K562 (cell line): ENCODE data around the gene TSEN34. TPM values are rescaled to one million over a fixed set of nuclear protein-coding genes. Genes with fewer than 3 reads are reported as not detected.

Experiments
- BCL6 ChIP-seq: fragments of 250-450 bp; sonication (Bioruptor Pico); IDR thresholded peaks from 2 replicates; pipeline ENCODE4 v1.4.0; 2020
- CTBP1 ChIP-seq: fragments of 450-650 bp; IDR thresholded peaks from 2 replicates; pipeline ENCODE4 v1.6.1; 2016; ENCODE audit warnings: borderline replicate concordance
- JUND ChIP-seq, 2 experiments: IDR thresholded peaks; 2 replicates in 1 of 2; 3 replicates in 1 of 2; pipeline ENCODE4 v1.6.1; 2011; ENCODE audit warnings: borderline replicate concordance in 2 of 2, low read depth in 2 of 2, low read length in 2 of 2, improper control_type of control experiment in 1 of 2, missing biosample characterization in 1 of 2, missing genetic modification characterization in 1 of 2, missing genetic modification reagents in 1 of 2
- RAD21 ChIP-seq, 2 experiments: fragments of 250-450 bp in 1 of 2; fragments of 450-650 bp in 1 of 2; sonication (Bioruptor Pico) in 1 of 2; formaldehyde crosslinking in 1 of 2; IDR thresholded peaks in 1 of 2; conservative IDR thresholded peaks in 1 of 2; 2 replicates each; pipeline versions ENCODE4 v1.4.0 to v1.8.0; 2020 to 2022; ENCODE audit warnings: mild to moderate bottlenecking in 2 of 2, moderate library complexity in 1 of 2
- SMC3 ChIP-seq: conservative IDR thresholded peaks from 2 replicates; pipeline ENCODE4 v1.6.1; 2011; ENCODE audit warnings: low read depth, low read length, improper control_type of control experiment; ENCODE audit not compliant: insufficient read depth
- SNRNP70 ChIP-seq: fragments of 200-400 bp; formaldehyde crosslinking; optimal IDR thresholded peaks from 2 replicates; pipeline ENCODE3; 2017; ENCODE audit warnings: low read depth, low read length
- TEAD1 ChIP-seq, 2 experiments: fragments of 450-650 bp in 1 of 2; sonication (generic) in 1 of 2; formaldehyde crosslinking; IDR thresholded peaks; 2 replicates each; pipeline versions ENCODE4 v1.4.0 to v1.8.0; 2020 to 2022; ENCODE audit warnings: mild to moderate bottlenecking in 2 of 2, missing genetic modification reagents in 1 of 2
- THRAP3 ChIP-seq: fragments of 450-650 bp; IDR thresholded peaks from 2 replicates; pipeline ENCODE4 v1.6.1; 2016; ENCODE audit warnings: mild to moderate bottlenecking, inconsistent platforms, borderline replicate concordance
- polyA plus RNA-seq, 8 experiments: library from polyadenylated mRNA; depleted of rRNA in 4 of 8; stranded (reverse) in 5 of 8; unstranded in 3 of 8; fragments of >200 nt; fragmentation: Nextera tagmentation in 2 of 8; fragmentation: Illumina TruSeq in 1 of 8; extraction: Ambion mirVana in 2 of 8; extraction: Trizol in 1 of 8; gene quantifications; 2 replicates each; pipeline versions ENCODE4 v1.2.1 to v1.2.3, GENCODE V29; 2011 to 2014; ENCODE audit warnings: inconsistent platforms in 1 of 8, missing spikeins in 1 of 8
- total RNA-seq, 7 experiments: library from RNA; depleted of rRNA in 6 of 7; stranded (reverse); fragments of >200 nt in 6 of 7; fragmentation: Illumina TruSeq in 2 of 7; extraction: Trizol in 2 of 7; gene quantifications; 2 replicates each; pipeline versions ENCODE4 v1.2.1 to v1.2.3, GENCODE V29; 2011 to 2021; ENCODE audit warnings: low replicate concordance in 1 of 7
- TF ChIP-seq, protein P1 (sequence below): fragments of 450-650 bp; formaldehyde crosslinking; IDR thresholded peaks from 2 replicates; pipeline ENCODE4 v1.4.0; 2020; ENCODE audit warnings: mild to moderate bottlenecking, moderate library complexity
- TF ChIP-seq, protein P2 (sequence below), 2 experiments: fragments of 450-650 bp; IDR thresholded peaks; 2 replicates each; pipeline ENCODE4 v1.6.1; 2016
- TF ChIP-seq, protein P3 (sequence below): fragments of 450-650 bp; IDR thresholded peaks from 2 replicates; pipeline ENCODE4 v1.6.1; 2018; ENCODE audit warnings: mild to moderate bottlenecking, low read depth; ENCODE audit not compliant: partially characterized antibody
- TF ChIP-seq, protein P4 (sequence below), 2 experiments: fragments of 450-650 bp; formaldehyde crosslinking in 1 of 2; IDR thresholded peaks; 2 replicates each; pipeline versions ENCODE4 v1.4.0 to v1.6.1; 2014 to 2020; ENCODE audit warnings: mild to moderate bottlenecking in 2 of 2, borderline replicate concordance in 1 of 2, low read depth in 1 of 2

The TSEN34 gene
- total and polyA plus RNA-seq, 9 of the 15 experiments (the other 6 are each of a cell fraction or from before 2014, with no cell fraction given), result 3.1 to 57.6 (median 29.5) TPM

DNA sequence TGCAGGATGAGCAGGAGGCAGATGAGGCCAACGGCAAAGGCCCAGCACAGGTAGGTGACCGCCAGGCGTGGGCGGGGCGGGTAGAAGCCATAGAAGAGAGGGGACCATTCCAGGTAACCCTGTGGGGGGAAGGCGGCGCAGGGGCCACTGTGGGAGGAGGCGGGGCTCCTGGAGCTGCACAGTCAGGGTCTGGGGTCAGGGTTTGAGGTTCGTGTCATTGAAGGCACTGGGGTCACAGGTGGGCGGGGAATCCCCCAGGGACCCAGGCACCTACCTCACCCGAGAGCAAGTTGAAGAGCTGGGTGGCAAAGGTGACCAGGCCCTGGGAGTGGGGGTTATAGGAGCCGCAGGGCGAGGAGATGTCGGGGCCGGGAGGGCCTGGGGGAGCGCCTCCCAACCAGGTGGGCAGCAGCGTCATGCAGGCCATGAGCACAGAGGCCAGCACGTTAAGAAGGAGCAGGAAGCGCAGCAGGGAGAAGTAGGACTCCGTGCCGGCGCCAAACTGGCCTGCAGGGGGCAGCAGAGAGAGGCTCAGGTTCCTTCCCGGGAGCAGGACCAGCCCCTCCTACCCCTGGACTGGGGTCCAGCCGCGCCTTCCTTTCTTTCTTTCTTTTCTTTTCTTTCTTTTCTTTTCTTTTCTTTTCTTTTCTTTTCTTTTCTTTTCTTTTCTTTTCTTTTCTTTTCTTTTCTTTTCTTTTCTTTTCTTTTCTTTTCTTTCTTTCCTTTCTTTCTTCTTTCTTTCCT is 22.8 kb upstream of the TSEN34 start (continued):
- TF ChIP-seq, protein P1, sequence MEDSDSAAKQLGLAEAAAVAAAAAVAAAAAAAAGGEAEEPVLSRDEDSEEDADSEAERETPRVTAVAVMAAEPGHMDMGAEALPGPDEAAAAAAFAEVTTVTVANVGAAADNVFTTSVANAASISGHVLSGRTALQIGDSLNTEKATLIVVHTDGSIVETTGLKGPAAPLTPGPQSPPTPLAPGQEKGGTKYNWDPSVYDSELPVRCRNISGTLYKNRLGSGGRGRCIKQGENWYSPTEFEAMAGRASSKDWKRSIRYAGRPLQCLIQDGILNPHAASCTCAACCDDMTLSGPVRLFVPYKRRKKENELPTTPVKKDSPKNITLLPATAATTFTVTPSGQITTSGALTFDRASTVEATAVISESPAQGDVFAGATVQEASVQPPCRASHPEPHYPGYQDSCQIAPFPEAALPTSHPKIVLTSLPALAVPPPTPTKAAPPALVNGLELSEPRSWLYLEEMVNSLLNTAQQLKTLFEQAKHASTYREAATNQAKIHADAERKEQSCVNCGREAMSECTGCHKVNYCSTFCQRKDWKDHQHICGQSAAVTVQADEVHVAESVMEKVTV (CRISPR knock-in tag), result 0 out of 2 replicates have a peak, but pooled peaks have one; percentile 19
- TF ChIP-seq CTBP1, result 0 out of 2 replicates have a peak, but pooled peaks have one; percentile 15
- TF ChIP-seq, protein P2, sequence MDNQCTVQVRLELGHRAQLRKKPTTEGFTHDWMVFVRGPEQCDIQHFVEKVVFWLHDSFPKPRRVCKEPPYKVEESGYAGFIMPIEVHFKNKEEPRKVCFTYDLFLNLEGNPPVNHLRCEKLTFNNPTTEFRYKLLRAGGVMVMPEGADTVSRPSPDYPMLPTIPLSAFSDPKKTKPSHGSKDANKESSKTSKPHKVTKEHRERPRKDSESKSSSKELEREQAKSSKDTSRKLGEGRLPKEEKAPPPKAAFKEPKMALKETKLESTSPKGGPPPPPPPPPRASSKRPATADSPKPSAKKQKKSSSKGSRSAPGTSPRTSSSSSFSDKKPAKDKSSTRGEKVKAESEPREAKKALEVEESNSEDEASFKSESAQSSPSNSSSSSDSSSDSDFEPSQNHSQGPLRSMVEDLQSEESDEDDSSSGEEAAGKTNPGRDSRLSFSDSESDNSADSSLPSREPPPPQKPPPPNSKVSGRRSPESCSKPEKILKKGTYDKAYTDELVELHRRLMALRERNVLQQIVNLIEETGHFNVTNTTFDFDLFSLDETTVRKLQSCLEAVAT (IDR thresholded peaks at IDR 0.05), result no peak
- TF ChIP-seq, protein P3, sequence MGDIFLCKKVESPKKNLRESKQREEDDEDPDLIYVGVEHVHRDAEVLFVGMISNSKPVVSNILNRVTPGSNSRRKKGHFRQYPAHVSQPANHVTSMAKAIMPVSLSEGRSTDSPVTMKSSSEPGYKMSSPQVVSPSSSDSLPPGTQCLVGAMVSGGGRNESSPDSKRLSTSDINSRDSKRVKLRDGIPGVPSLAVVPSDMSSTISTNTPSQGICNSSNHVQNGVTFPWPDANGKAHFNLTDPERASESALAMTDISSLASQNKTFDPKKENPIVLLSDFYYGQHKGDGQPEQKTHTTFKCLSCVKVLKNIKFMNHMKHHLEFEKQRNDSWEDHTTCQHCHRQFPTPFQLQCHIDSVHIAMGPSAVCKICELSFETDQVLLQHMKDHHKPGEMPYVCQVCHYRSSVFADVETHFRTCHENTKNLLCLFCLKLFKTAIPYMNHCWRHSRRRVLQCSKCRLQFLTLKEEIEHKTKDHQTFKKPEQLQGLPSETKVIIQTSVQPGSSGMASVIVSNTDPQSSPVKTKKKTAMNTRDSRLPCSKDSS, result no peak
- TF ChIP-seq TEAD1 (CRISPR knock-in tag; IDR thresholded peaks at IDR 0.05), result peak in 1 of 2 experiments; percentile 18; a peak in 1 of 4 replicates
- TF ChIP-seq RAD21 (CRISPR knock-in tag; conservative IDR thresholded peaks at IDR 0.05 in 1 of 2, IDR thresholded peaks at IDR 0.05 in 1 of 2), result peak; percentile 56 to 83
- no peak for TF ChIP-seq THRAP3
- no peak for TF ChIP-seq BCL6 (CRISPR knock-in tag)
- TF ChIP-seq SMC3, result peak; percentile 73
- 0 out of 2 replicates have a peak, but pooled peaks have one; percentile 6 for TF ChIP-seq JUND (IDR thresholded peaks at IDR 0.05; ENCODE audit: borderline replicate concordance, low read depth, low read length)
- no peak for TF ChIP-seq JUND (tag; IDR thresholded peaks at IDR 0.05; ENCODE audit: borderline replicate concordance, low read depth, low read length)
- TF ChIP-seq SNRNP70, result no peak
- TF ChIP-seq, protein P4, sequence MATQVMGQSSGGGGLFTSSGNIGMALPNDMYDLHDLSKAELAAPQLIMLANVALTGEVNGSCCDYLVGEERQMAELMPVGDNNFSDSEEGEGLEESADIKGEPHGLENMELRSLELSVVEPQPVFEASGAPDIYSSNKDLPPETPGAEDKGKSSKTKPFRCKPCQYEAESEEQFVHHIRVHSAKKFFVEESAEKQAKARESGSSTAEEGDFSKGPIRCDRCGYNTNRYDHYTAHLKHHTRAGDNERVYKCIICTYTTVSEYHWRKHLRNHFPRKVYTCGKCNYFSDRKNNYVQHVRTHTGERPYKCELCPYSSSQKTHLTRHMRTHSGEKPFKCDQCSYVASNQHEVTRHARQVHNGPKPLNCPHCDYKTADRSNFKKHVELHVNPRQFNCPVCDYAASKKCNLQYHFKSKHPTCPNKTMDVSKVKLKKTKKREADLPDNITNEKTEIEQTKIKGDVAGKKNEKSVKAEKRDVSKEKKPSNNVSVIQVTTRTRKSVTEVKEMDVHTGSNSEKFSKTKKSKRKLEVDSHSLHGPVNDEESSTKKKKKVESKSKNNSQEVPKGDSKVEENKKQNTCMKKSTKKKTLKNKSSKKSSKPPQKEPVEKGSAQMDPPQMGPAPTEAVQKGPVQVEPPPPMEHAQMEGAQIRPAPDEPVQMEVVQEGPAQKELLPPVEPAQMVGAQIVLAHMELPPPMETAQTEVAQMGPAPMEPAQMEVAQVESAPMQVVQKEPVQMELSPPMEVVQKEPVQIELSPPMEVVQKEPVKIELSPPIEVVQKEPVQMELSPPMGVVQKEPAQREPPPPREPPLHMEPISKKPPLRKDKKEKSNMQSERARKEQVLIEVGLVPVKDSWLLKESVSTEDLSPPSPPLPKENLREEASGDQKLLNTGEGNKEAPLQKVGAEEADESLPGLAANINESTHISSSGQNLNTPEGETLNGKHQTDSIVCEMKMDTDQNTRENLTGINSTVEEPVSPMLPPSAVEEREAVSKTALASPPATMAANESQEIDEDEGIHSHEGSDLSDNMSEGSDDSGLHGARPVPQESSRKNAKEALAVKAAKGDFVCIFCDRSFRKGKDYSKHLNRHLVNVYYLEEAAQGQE (IDR thresholded peaks at IDR 0.05; ENCODE audit: borderline replicate concordance), result peak; percentile 71; the same call in 1 of the 2 replicates
- TF ChIP-seq, protein P4 (CRISPR knock-in tag; IDR thresholded peaks at IDR 0.05; ENCODE audit: low read depth), result no peak
